ENCODE measurements around the gene CTSA. TPM values are rescaled to one million over a fixed set of nuclear protein-coding genes. Genes with fewer than 3 reads are reported as not detected.

The CTSA gene
- total and polyA plus RNA-seq, 4 experiments from 2014 or later: 102 to 165 (median 123) TPM

GRCh38 chr20:45947110-45947866, 56.2 kb downstream of the CTSA start:
- Histone ChIP-seq H3K9me3 (ENCODE audit: control insufficient read depth in 1 of 2, low read length in 2 of 2) (no peaks in the 10 kb centered on the region), H3K27ac (ENCODE audit: low read depth, low read length) (no peak overlapping the region), H3K4me3 (ENCODE audit: low read length in 2 of 2) (no peak overlapping the region), H3K36me3 (ENCODE audit: insufficient read depth, low read length) (peaks cover 76% of the 10 kb centered on the region), H3K27me3 (ENCODE audit: insufficient read depth, low read length) (no peaks in the 10 kb centered on the region), H3K4me1 (ENCODE audit: insufficient read depth, low read length) (peaks cover 8% of the 10 kb centered on the region)
- intact Hi-C loops (cut with micrococcal nuclease): no loop called here
- Mint-ChIP-seq H3K4me1 (peaks cover 2 to 28% (median 19%) of the 10 kb centered on the region in 4 donors), H3K27me3 (no peaks in the 10 kb centered on the region), H3K36me3 (peaks cover 46 to 86% of the 10 kb centered on the region in 2 donors), H3K9me3 (no peaks in the 10 kb centered on the region), H3K4me3 (no peak overlapping the region), H3K27ac (peak overlapping the region in 2 of 7 donors; percentile 42 to 74)
- POLR2A ChIA-PET (ENCODE audit: partially characterized antibody): interaction anchor here (1.0 to 13.3 kb wide), 4 partner anchors 11 to 41 kb away, joined by 3 to 175 read pairs (median 100); partner anchors contain the start of genes PCIF1 and ZNF335
- CTCF ChIA-PET (ENCODE audit: partially characterized antibody): interaction anchor here (2.5 kb wide), 1 partner anchor 22 kb away, joined by 17 read pairs; no protein-coding TSS in a partner anchor
- DNase-seq: no peak

GRCh38 chr20:45948261-45948733, 57.2 kb downstream of the CTSA start:
- H3K4me1 ChIP-seq (ENCODE audit: insufficient read depth, low read length): peaks cover 8% of the 10 kb centered on the region
- H3K27me3 ChIP-seq (ENCODE audit: insufficient read depth, low read length): no peaks in the 10 kb centered on the region
- Mint-ChIP-seq H3K27me3 (no peaks in the 10 kb centered on the region), H3K4me3 (no peak overlapping the region), H3K27ac (peak overlapping the region in 3 of 7 donors; percentile 16 to 78 (median 63)), H3K36me3 (peaks cover 42 to 82% of the 10 kb centered on the region in 2 donors), H3K9me3 (no peaks in the 10 kb centered on the region), H3K4me1 (peaks cover 2 to 28% (median 20%) of the 10 kb centered on the region in 4 donors)
- H3K4me3 ChIP-seq (ENCODE audit: low read length in 2 of 2): no peak overlapping the region
- H3K36me3 ChIP-seq (ENCODE audit: insufficient read depth, low read length): peaks cover 79% of the 10 kb centered on the region
- H3K9me3 ChIP-seq (ENCODE audit: control insufficient read depth in 1 of 2, low read length in 2 of 2): no peaks in the 10 kb centered on the region
- ChIA-PET POLR2A (ENCODE audit: partially characterized antibody) (interaction anchor here (0.9 to 13.3 kb wide), 5 partner anchors 12 to 149 kb away, joined by 3 to 175 read pairs (median 58); partner anchors contain the start of genes PCIF1, ZNF335 and ZSWIM3), CTCF (ENCODE audit: partially characterized antibody) (interaction anchor here (1.0 to 2.5 kb wide), 3 partner anchors 15 to 21 kb away, joined by 4 to 17 read pairs (median 4); no protein-coding TSS in a partner anchor)
- intact Hi-C loops (cut with micrococcal nuclease): no loop called here
- DNase-seq: no peak
- H3K27ac ChIP-seq (ENCODE audit: low read depth, low read length): no peak overlapping the region

Other genes starting within 250 kb of the CTSA start
- gene WFDC11, start 221.1 kb upstream of the CTSA start, total RNA-seq: not detected
- not detected for gene WFDC11, start 221.1 kb upstream of the CTSA start, polyA plus RNA-seq
- not detected for gene WFDC13, start 189.3 kb upstream of the CTSA start, total RNA-seq
- not detected for gene WFDC13, start 189.3 kb upstream of the CTSA start, polyA plus RNA-seq
- not detected for gene WFDC10B, start 186.3 kb upstream of the CTSA start, total RNA-seq
- gene WFDC10B, start 186.3 kb upstream of the CTSA start, polyA plus RNA-seq: not detected
- not detected for gene SPINT4, start 169.0 kb upstream of the CTSA start, total RNA-seq
- gene SPINT4, start 169.0 kb upstream of the CTSA start, polyA plus RNA-seq: not detected
- not detected for gene WFDC3, start 99.5 kb upstream of the CTSA start, total RNA-seq
- gene WFDC3, start 99.5 kb upstream of the CTSA start, polyA plus RNA-seq: not detected
- 10 to 100 TPM; 18.6 TPM for gene DNTTIP1, start 99.4 kb upstream of the CTSA start, total RNA-seq
- gene DNTTIP1, start 99.4 kb upstream of the CTSA start, polyA plus RNA-seq: 10 to 100 TPM; 37.3 to 49.9 TPM
- under 1 TPM; 0.55 to 0.61 TPM for gene UBE2C, start 78.7 kb upstream of the CTSA start, total RNA-seq
- gene UBE2C, start 78.7 kb upstream of the CTSA start, polyA plus RNA-seq: under 1 TPM in 1 of 2 donors, not detected in 1; 0.36 TPM
- not detected for gene TNNC2, start 64.0 kb upstream of the CTSA start, total RNA-seq
- under 1 TPM; 0.61 to 0.67 TPM for gene TNNC2, start 64.0 kb upstream of the CTSA start, polyA plus RNA-seq
- gene SNX21, start 57.5 kb upstream of the CTSA start, total RNA-seq: 1 to 10 TPM; 2.6 to 3.5 TPM
- 1 to 10 TPM in 1 of 2 donors, under 1 TPM in 1; 0.20 to 1.8 TPM for gene SNX21, start 57.5 kb upstream of the CTSA start, polyA plus RNA-seq
- gene ACOT8, start 33.9 kb upstream of the CTSA start, total RNA-seq: 10 to 100 TPM; 30.6 to 33.4 TPM
- 10 to 100 TPM; 38.0 to 54.3 TPM for gene ACOT8, start 33.9 kb upstream of the CTSA start, polyA plus RNA-seq
- 1 to 10 TPM; 6.7 to 7.1 TPM for gene ZSWIM3, start 33.7 kb upstream of the CTSA start, total RNA-seq
- 1 to 10 TPM in 1 of 2 donors, under 1 TPM in 1; 0.77 to 2.5 TPM for gene ZSWIM3, start 33.7 kb upstream of the CTSA start, polyA plus RNA-seq
- 10 to 100 TPM; 18.2 to 18.5 TPM for gene ZSWIM1, start 10.1 kb upstream of the CTSA start, total RNA-seq
- gene ZSWIM1, start 10.1 kb upstream of the CTSA start, polyA plus RNA-seq: 1 to 10 TPM in 1 of 2 donors, under 1 TPM in 1; 0.86 to 8.5 TPM
- 1 to 10 TPM; 2.8 to 4.7 TPM for gene SPATA25, start 3.7 kb upstream of the CTSA start, total RNA-seq
- under 1 TPM in 1 of 2 donors, not detected in 1; 0.38 TPM for gene SPATA25, start 3.7 kb upstream of the CTSA start, polyA plus RNA-seq
- gene NEURL2, start 127 bp upstream of the CTSA start, total RNA-seq: 1 to 10 TPM; 5.5 to 5.6 TPM
- under 1 TPM; 0.29 to 0.75 TPM for gene NEURL2, start 127 bp upstream of the CTSA start, polyA plus RNA-seq
- gene PLTP, start 20.8 kb downstream of the CTSA start, total RNA-seq: under 1 TPM in 1 of 2 experiments, not detected in 1; 0.19 TPM
- under 1 TPM; 0.29 to 0.69 TPM for gene PLTP, start 20.8 kb downstream of the CTSA start, polyA plus RNA-seq
- gene PCIF1, start 43.3 kb downstream of the CTSA start, total RNA-seq: 10 to 100 TPM; 63.1 to 69.4 TPM
- gene PCIF1, start 43.3 kb downstream of the CTSA start, polyA plus RNA-seq: 10 to 100 TPM; 70.9 to 83.4 TPM
- 10 to 100 TPM; 62.5 to 63.2 TPM for gene ZNF335, start 80.9 kb downstream of the CTSA start, total RNA-seq
- gene ZNF335, start 80.9 kb downstream of the CTSA start, polyA plus RNA-seq: 10 to 100 TPM in 1 of 2 donors, 1 to 10 TPM in 1; 6.4 to 16.5 TPM
- 10 to 100 TPM; 32.9 to 35.3 TPM for gene MMP9, start 117.6 kb downstream of the CTSA start, total RNA-seq
- not detected for gene MMP9, start 117.6 kb downstream of the CTSA start, polyA plus RNA-seq
- gene SLC12A5, start 137.9 kb downstream of the CTSA start, total RNA-seq: not detected
- not detected for gene SLC12A5, start 137.9 kb downstream of the CTSA start, polyA plus RNA-seq
- 10 to 100 TPM; 37.8 to 47.2 TPM for gene NCOA5, start 198.6 kb downstream of the CTSA start, total RNA-seq
- 10 to 100 TPM; 12.8 to 39.4 TPM for gene NCOA5, start 198.6 kb downstream of the CTSA start, polyA plus RNA-seq
- 1 to 10 TPM; 2.5 to 2.9 TPM for gene CD40, start 227.0 kb downstream of the CTSA start, total RNA-seq
- 1 to 10 TPM; 3.1 to 3.7 TPM for gene CD40, start 227.0 kb downstream of the CTSA start, polyA plus RNA-seq